ENCODE results near the gene SAMD10. TPM values are rescaled to one million over a fixed set of nuclear protein-coding genes. Genes with fewer than 3 reads are reported as not detected.
"Not testable (repeated sequence)": the region's sequence is repeated elsewhere in the genome, so short reads cannot be mapped to it uniquely, and the experiment has no call there.

SAMD10 gene
- total RNA-seq, 1 donor from 2014 or later = 9.0 TPM

- TF ChIP-seq CTCF (IDR thresholded peaks at IDR 0.05) = no peak
- Mint-ChIP-seq H3K4me1 (peaks cover 48% of the 10 kb centered on the region), H3K36me3 (ENCODE audit: low read depth) (peaks cover 27% of the 10 kb centered on the region), H3K4me3 (peak overlapping the region; percentile 84), H3K27me3 (no peaks in the 10 kb centered on the region), H3K9me3 (no peaks in the 10 kb centered on the region), H3K27ac (peak overlapping the region; percentile 80)
- ChIA-PET POLR2A (interaction anchor here (0.8 to 3.9 kb wide), 8 partner anchors 23 to 458 kb away, joined by 3 to 28 read pairs (median 8); partner anchors contain the start of genes ARFRP1, OPRL1, PPDPF and PTK6), CTCF (interaction anchor here (0.8 to 2.3 kb wide), 4 partner anchors 105 to 442 kb away, joined by 3 to 19 read pairs (median 7); partner anchors contain the start of genes LKAAEAR1 and PTK6)
- intact Hi-C loops (cut with micrococcal nuclease) = loop anchor here (1.0 kb wide), 1 partner anchor 459 kb away; the partner anchor contains the start of gene PPDPF
- ATAC-seq (ENCODE audit: low read depth) (no peak), DNase-seq (no peak)
These were observed 249 bp downstream of the SAMD10 start for GRCh38 chr20:63979229-63979556.

- peak overlapping the region; percentile 80 for H3K27ac Mint-ChIP-seq
These were observed 868 bp downstream of the SAMD10 start for GRCh38 chr20:63978319-63979228.

GRCh38 chr20:63977739-63978276 is 1.6 kb downstream of the SAMD10 start:
- no peak for TF ChIP-seq CTCF (IDR thresholded peaks at IDR 0.05)
- Mint-ChIP-seq H3K9me3 (no peaks in the 10 kb centered on the region), H3K36me3 (ENCODE audit: low read depth) (peaks cover 20% of the 10 kb centered on the region), H3K27ac (peak overlapping the region; percentile 80), H3K4me3 (peak overlapping the region; percentile 84), H3K4me1 (peaks cover 50% of the 10 kb centered on the region), H3K27me3 (no peaks in the 10 kb centered on the region)
- ChIA-PET CTCF (no interaction called here), POLR2A (no interaction called here)
- intact Hi-C loops (cut with micrococcal nuclease) = loop anchor here (1.0 kb wide), 1 partner anchor 82 kb away; no protein-coding TSS in a partner anchor
- ATAC-seq (ENCODE audit: low read depth) (no peak), DNase-seq (no peak)

More at GRCh38 chr20:63978319-63979228, 868 bp downstream of the SAMD10 start:
- no peak for TF ChIP-seq CTCF (IDR thresholded peaks at IDR 0.05)
- H3K9me3 Mint-ChIP-seq = no peaks in the 10 kb centered on the region
- ChIA-PET POLR2A (interaction anchor here (0.8 to 3.9 kb wide), 8 partner anchors 23 to 458 kb away, joined by 3 to 28 read pairs (median 8); partner anchors contain the start of genes ARFRP1, OPRL1, PPDPF and PTK6), CTCF (interaction anchor here (0.8 to 2.3 kb wide), 3 partner anchors 141 to 441 kb away, joined by 3 to 19 read pairs (median 8); partner anchors contain the start of gene PTK6)
- peak; percentile 72 for DNase-seq
- H3K4me3 Mint-ChIP-seq = peak overlapping the region; percentile 84
- intact Hi-C loops (cut with micrococcal nuclease) = loop anchor here (1.0 kb wide), 2 partner anchors 82 to 458 kb away; partner anchors contain the start of gene PPDPF
- H3K36me3 Mint-ChIP-seq (ENCODE audit: low read depth) = peaks cover 27% of the 10 kb centered on the region
- H3K4me1 Mint-ChIP-seq = peaks cover 52% of the 10 kb centered on the region
- H3K27me3 Mint-ChIP-seq = no peaks in the 10 kb centered on the region
- peak; percentile 40 for ATAC-seq (ENCODE audit: low read depth)

GRCh38 chr20:63976980-63977738 is 2.3 kb downstream of the SAMD10 start:
- H3K27ac Mint-ChIP-seq = peak overlapping the region; percentile 80
- CTCF ChIA-PET = no interaction called here
- H3K9me3 Mint-ChIP-seq = no peaks in the 10 kb centered on the region
- POLR2A ChIA-PET = no interaction called here
- DNase-seq (no peak), ATAC-seq (ENCODE audit: low read depth) (no peak)
- peaks cover 43% of the 10 kb centered on the region for H3K4me1 Mint-ChIP-seq
- intact Hi-C loops (cut with micrococcal nuclease) = no loop called here
- H3K27me3 Mint-ChIP-seq = no peaks in the 10 kb centered on the region
- peaks cover 15% of the 10 kb centered on the region for H3K36me3 Mint-ChIP-seq (ENCODE audit: low read depth)
- TF ChIP-seq CTCF (IDR thresholded peaks at IDR 0.05) = no peak
- H3K4me3 Mint-ChIP-seq = peak overlapping the region; percentile 39

- ATAC-seq (ENCODE audit: low read depth); H3K9me3 Mint-ChIP-seq; H3K27me3 Mint-ChIP-seq; POLR2A ChIA-PET; DNase-seq; intact Hi-C loops (cut with micrococcal nuclease); CTCF ChIA-PET: not testable (repeated sequence)
- Mint-ChIP-seq H3K4me3 (peak overlapping the region; percentile 5), H3K36me3 (ENCODE audit: low read depth) (peaks cover 15% of the 10 kb centered on the region), H3K27ac (peak overlapping the region; percentile 53), H3K4me1 (peaks cover 38% of the 10 kb centered on the region)
These were observed 2.9 kb downstream of the SAMD10 start for GRCh38 chr20:63976511-63976910.

Measured in activated B cell treated with CpG ODN at 0.5 μM for 24 hours (primary cell).